ENCODE data around the gene ULK2.

ULK2 gene

DNA sequence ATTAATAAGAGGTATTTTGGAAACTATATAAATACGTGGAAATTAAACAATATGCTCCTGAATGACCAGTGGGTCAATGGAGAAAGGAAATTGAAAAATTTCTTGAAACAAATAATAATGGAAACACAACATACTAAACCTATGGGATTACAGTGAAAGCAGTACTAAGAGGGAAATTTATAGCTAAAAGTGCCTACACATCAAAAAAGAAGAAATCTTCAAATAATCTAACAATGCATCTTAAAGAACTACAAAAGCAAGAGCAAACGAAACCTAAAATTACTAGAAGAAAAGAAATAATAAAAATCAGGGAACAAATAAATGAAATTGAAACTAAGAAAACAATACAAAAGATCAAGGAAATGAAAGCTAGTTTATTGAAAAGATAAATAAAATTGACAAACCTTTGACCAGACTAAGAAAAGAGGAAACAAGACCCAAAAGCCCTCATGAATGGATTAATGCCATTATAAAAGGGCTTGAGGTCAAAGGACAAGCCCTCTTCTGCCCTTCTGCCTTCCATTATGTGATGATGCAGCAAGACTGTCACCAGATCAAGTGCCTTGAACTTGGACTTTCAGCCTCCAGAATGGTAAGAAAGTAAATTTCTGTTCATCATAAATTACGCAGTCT, 75.7 kb downstream of the ULK2 start:
- Histone ChIP-seq H3K4me1 (ENCODE audit: control insufficient read depth, insufficient read depth, low read length) (no peaks in the 10 kb centered on the region), H3K9me3 (ENCODE audit: control insufficient read depth, insufficient read depth, low read length) (peaks cover 5% of the 10 kb centered on the region; the same call in 1 of the 2 replicates), H3K27ac (ENCODE audit: low read depth, low read length) (no peak overlapping the region), H3K4me3 (ENCODE audit: low read depth, low read length) (no peak overlapping the region), H3K36me3 (ENCODE audit: control insufficient read depth, insufficient read depth, low read length) (peaks cover 21% of the 10 kb centered on the region; the same call in 1 of the 2 replicates), H3K9ac (ENCODE audit: low read depth, low read length) (no peak overlapping the region), H3K27me3 (ENCODE audit: control insufficient read depth, insufficient read depth, low read length) (no peaks in the 10 kb centered on the region)

GRCh38 chr17:19787733-19788357, 79.9 kb downstream of the ULK2 start:
- no peaks in the 10 kb centered on the region for H3K4me1 ChIP-seq (ENCODE audit: control insufficient read depth, insufficient read depth, low read length)
- H3K27ac ChIP-seq (ENCODE audit: low read depth, low read length) = no peak overlapping the region
- H3K27me3 ChIP-seq (ENCODE audit: control insufficient read depth, insufficient read depth, low read length) = no peaks in the 10 kb centered on the region
- no peak overlapping the region for H3K9ac ChIP-seq (ENCODE audit: low read depth, low read length)
- no peak overlapping the region for H3K4me3 ChIP-seq (ENCODE audit: low read depth, low read length)
- no peaks in the 10 kb centered on the region for H3K9me3 ChIP-seq (ENCODE audit: control insufficient read depth, insufficient read depth, low read length)
- 0 out of 2 replicates have a peak, but pooled peaks cover 4% of the 10 kb centered on the region for H3K36me3 ChIP-seq (ENCODE audit: control insufficient read depth, insufficient read depth, low read length)

DNA sequence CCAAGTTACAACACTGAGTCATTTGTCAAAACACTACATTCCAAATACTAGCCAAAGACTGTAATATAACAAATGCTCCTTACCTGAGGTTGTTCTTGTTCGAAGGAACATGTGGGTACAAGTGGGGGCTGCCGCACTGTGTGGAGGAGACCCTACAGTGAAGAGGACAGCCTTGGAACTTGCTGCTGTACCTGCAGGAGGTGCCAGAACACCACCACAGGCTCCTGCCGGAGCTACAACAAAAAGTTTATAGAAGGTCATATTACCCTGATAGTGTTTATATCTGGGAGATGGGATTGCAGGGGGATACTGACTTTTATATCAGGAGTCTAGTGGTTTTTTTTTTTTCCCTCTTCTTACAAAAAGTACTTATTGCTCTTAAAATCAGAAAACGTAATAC, 81.9 kb downstream of the ULK2 start:
- Histone ChIP-seq H3K4me1 (ENCODE audit: control insufficient read depth, insufficient read depth, low read length) (no peaks in the 10 kb centered on the region), H3K27me3 (ENCODE audit: control insufficient read depth, insufficient read depth, low read length) (no peaks in the 10 kb centered on the region), H3K4me3 (ENCODE audit: low read depth, low read length) (no peak overlapping the region), H3K9me3 (ENCODE audit: control insufficient read depth, insufficient read depth, low read length) (no peaks in the 10 kb centered on the region), H3K36me3 (ENCODE audit: control insufficient read depth, insufficient read depth, low read length) (peaks cover 8% of the 10 kb centered on the region; the same call in 1 of the 2 replicates), H3K9ac (ENCODE audit: low read depth, low read length) (no peak overlapping the region), H3K27ac (ENCODE audit: low read depth, low read length) (no peak overlapping the region)

- no peak overlapping the region for H3K9ac ChIP-seq (ENCODE audit: low read depth, low read length)
- no peaks in the 10 kb centered on the region for H3K27me3 ChIP-seq (ENCODE audit: control insufficient read depth, insufficient read depth, low read length)
- H3K27ac ChIP-seq (ENCODE audit: low read depth, low read length) = no peak overlapping the region
- H3K4me3 ChIP-seq (ENCODE audit: low read depth, low read length) = no peak overlapping the region
- no peaks in the 10 kb centered on the region for H3K4me1 ChIP-seq (ENCODE audit: control insufficient read depth, insufficient read depth, low read length)
- no peaks in the 10 kb centered on the region for H3K9me3 ChIP-seq (ENCODE audit: control insufficient read depth, insufficient read depth, low read length)
- H3K36me3 ChIP-seq (ENCODE audit: control insufficient read depth, insufficient read depth, low read length) = peaks cover 4% of the 10 kb centered on the region; the same call in 1 of the 2 replicates
Measured at GRCh38 chr17:19781488-19782458, 86.0 kb downstream of the ULK2 start.

DNA sequence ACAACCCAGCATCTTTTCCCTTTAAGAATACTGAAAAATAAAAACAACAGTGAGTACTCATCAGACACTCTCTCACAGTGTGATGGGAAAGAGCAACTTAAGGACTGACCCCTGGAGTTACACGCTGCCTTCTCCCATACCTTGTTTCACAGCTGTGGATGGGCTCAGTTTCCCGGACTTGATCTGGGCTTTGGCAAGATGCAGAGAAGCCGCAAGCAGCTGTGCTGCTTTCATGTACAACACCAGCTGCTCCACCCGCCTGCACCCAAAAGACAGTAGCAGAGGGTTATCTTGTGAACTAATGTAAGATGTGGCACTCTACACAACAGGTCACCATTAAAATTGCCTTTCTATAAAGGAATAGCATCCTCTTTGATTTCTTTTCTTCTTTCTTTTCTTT, 86.9 kb downstream of the ULK2 start:
- H3K9me3 ChIP-seq (ENCODE audit: control insufficient read depth, insufficient read depth, low read length) = no peaks in the 10 kb centered on the region
- H3K36me3 ChIP-seq (ENCODE audit: control insufficient read depth, insufficient read depth, low read length) = peaks cover 4% of the 10 kb centered on the region; the same call in 1 of the 2 replicates
- H3K27me3 ChIP-seq (ENCODE audit: control insufficient read depth, insufficient read depth, low read length) = no peaks in the 10 kb centered on the region
- no peak overlapping the region for H3K27ac ChIP-seq (ENCODE audit: low read depth, low read length)
- no peaks in the 10 kb centered on the region for H3K4me1 ChIP-seq (ENCODE audit: control insufficient read depth, insufficient read depth, low read length)
- H3K4me3 ChIP-seq (ENCODE audit: low read depth, low read length) = no peak overlapping the region
- no peak overlapping the region for H3K9ac ChIP-seq (ENCODE audit: low read depth, low read length)

- H3K9ac ChIP-seq (ENCODE audit: low read depth, low read length) = no peak overlapping the region
- H3K4me3 ChIP-seq (ENCODE audit: low read depth, low read length) = no peak overlapping the region
- no peaks in the 10 kb centered on the region for H3K9me3 ChIP-seq (ENCODE audit: control insufficient read depth, insufficient read depth, low read length)
- no peak overlapping the region for H3K27ac ChIP-seq (ENCODE audit: low read depth, low read length)
- no peaks in the 10 kb centered on the region for H3K27me3 ChIP-seq (ENCODE audit: control insufficient read depth, insufficient read depth, low read length)
- no peaks in the 10 kb centered on the region for H3K36me3 ChIP-seq (ENCODE audit: control insufficient read depth, insufficient read depth, low read length)
- H3K4me1 ChIP-seq (ENCODE audit: control insufficient read depth, insufficient read depth, low read length) = no peaks in the 10 kb centered on the region
Measured at GRCh38 chr17:19773534-19773933, 94.2 kb downstream of the ULK2 start.

DNA sequence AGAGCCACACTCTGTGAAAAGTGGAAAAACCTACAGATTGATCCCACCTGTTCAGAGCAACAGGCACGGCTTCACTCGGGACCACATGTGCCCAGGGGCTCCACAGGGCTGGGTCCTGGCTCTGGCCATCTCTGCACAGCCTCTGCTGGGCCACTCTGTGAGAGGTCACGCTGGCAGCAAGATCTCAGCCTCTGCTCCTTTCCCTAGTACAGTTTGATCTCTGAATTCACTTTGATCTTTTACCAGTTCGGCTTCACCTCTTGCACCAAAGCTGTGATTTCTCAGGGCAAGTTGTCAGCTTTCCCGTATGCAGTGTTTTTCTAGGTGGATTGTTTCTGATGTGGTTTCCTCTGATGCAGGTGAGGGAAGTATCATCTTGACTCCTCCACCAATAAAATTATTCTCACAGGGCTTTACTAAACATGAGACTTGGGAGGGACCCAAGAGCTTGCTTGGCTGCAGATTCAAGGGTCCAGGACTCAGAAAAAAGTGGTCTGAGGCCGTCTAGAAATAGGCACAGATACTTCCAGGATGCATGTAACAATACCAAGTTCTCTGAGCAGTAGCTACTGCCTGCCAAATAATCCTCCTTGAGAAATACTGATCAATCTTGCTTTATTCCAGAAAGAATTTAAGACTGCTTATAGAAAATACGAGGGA, 95.6 kb downstream of the ULK2 start:
- Histone ChIP-seq H3K36me3 (ENCODE audit: control insufficient read depth, insufficient read depth, low read length) (no peaks in the 10 kb centered on the region), H3K27ac (ENCODE audit: low read depth, low read length) (no peak overlapping the region), H3K9me3 (ENCODE audit: control insufficient read depth, insufficient read depth, low read length) (no peaks in the 10 kb centered on the region), H3K9ac (ENCODE audit: low read depth, low read length) (no peak overlapping the region), H3K27me3 (ENCODE audit: control insufficient read depth, insufficient read depth, low read length) (no peaks in the 10 kb centered on the region), H3K4me1 (ENCODE audit: control insufficient read depth, insufficient read depth, low read length) (no peaks in the 10 kb centered on the region), H3K4me3 (ENCODE audit: low read depth, low read length) (no peak overlapping the region)

DNA sequence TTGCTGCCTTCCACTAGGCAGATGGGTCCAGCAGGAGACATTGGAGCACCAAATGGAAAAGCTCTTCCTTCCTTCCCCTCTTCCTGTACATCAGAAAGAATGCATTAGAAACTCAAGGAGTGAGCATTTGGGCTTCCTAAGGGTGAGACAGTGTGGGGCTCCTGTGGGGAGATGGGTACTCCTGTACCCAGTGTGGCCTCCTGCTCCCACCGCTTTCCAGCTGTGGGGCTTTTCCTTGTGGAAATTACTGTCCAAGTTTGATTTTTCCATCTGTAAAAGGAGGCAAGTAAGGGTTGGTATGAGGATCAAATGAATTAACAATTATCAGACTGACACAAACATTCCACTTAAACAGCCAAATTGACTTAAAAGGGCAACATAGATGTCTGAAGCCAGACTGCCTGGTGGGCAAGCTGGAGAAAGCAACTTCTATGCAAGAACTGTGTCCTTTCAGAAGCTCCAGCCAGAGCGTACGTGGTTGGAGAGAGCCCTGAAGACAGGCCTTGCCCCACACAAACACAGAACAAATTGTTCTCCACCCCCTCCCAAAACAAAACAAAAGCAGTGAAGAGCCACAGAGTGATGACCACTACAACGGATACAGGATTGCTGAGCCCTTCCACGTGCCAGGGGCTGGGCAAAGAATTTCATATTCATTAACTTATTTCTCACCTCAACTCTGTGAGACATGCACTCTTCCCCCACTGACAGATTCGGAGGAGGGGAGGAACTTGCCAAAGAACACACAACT, 96.6 kb downstream of the ULK2 start:
- no peaks in the 10 kb centered on the region for H3K36me3 ChIP-seq (ENCODE audit: control insufficient read depth, insufficient read depth, low read length)
- H3K27ac ChIP-seq (ENCODE audit: low read depth, low read length) = no peak overlapping the region
- no peaks in the 10 kb centered on the region for H3K27me3 ChIP-seq (ENCODE audit: control insufficient read depth, insufficient read depth, low read length)
- H3K9me3 ChIP-seq (ENCODE audit: control insufficient read depth, insufficient read depth, low read length) = no peaks in the 10 kb centered on the region
- no peaks in the 10 kb centered on the region for H3K4me1 ChIP-seq (ENCODE audit: control insufficient read depth, insufficient read depth, low read length)
- H3K9ac ChIP-seq (ENCODE audit: low read depth, low read length) = no peak overlapping the region
- no peak overlapping the region for H3K4me3 ChIP-seq (ENCODE audit: low read depth, low read length)

DNA sequence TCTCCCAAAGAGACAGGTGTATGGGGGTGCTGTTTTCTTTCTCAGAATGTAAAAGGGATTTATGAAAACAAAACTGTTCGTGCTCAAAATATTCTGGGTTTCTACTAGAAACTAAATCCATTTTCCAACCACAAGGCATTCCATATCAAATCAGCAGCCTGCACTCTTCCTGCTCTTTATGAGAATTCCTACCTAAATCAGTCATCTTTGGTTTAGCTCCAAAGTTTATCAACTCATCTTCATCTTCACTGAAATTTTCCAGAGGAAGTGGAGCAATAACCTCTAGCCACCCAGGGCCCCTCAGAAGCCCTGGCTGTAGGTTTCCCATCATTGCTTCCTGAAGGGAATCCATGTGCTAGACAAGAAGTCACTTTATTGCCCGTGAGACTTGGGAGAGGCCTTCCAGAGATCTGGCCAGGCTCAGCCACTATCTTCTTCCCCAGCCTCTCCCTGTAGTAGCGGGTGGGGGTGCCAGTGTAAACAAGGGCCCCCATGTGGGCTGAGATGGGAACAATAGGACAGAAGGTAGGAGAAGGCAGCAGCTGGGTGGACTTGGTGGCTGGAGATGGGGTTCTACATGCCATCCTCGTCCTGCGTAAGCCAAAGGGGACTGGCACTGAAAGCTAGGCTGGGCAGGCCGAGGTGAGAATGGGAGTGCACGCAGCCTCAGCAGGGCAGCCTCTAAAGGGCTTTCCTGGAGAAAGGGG, 97.6 kb downstream of the ULK2 start:
- no peak overlapping the region for H3K9ac ChIP-seq (ENCODE audit: low read depth, low read length)
- H3K27ac ChIP-seq (ENCODE audit: low read depth, low read length) = no peak overlapping the region
- no peaks in the 10 kb centered on the region for H3K9me3 ChIP-seq (ENCODE audit: control insufficient read depth, insufficient read depth, low read length)
- H3K4me3 ChIP-seq (ENCODE audit: low read depth, low read length) = no peak overlapping the region
- H3K4me1 ChIP-seq (ENCODE audit: control insufficient read depth, insufficient read depth, low read length) = no peaks in the 10 kb centered on the region
- no peaks in the 10 kb centered on the region for H3K36me3 ChIP-seq (ENCODE audit: control insufficient read depth, insufficient read depth, low read length)
- no peaks in the 10 kb centered on the region for H3K27me3 ChIP-seq (ENCODE audit: control insufficient read depth, insufficient read depth, low read length)

Data from HUES48 (cell line).